ENCODE measurements around the gene ACSL5. TPM values are rescaled to one million over a fixed set of nuclear protein-coding genes. Genes with fewer than 3 reads are reported as not detected.
"Not testable (repeated sequence)": the region's sequence is repeated elsewhere in the genome, so short reads cannot be mapped to it uniquely, and the experiment has no call there.

The ACSL5 gene
- total and polyA plus RNA-seq, 11 donors: 4.0 to 23.8 (median 7.0) TPM

- H3K4me1 ChIP-seq: peaks cover 0 to 15% (median 5%) of the 10 kb centered on the region in 12 donors
- H3K27me3 ChIP-seq: no peaks in the 10 kb centered on the region
- ATAC-seq (no peak), DNase-seq (no peak)
- intact Hi-C loops (cut with DNase I): no loop called here
- 77 to 87% (median 82%) methylated on average over 4 of the region's 4 CpGs for WGBS, 4 donors
- TF ChIP-seq POLR2A (IDR thresholded peaks at IDR 0.05) (no peak), CTCF (IDR thresholded peaks at IDR 0.05) (no peak)
- no peaks in the 10 kb centered on the region for H3K36me3 ChIP-seq
- H3K4me3 ChIP-seq: no peak overlapping the region
- H3K27ac ChIP-seq: no peak overlapping the region
- H3K9me3 ChIP-seq: no peaks in the 10 kb centered on the region
Measured at GRCh38 chr10:112385201-112385600, 11.3 kb downstream of the ACSL5 start.

GRCh38 chr10:112388056-112388455 is 14.1 kb downstream of the ACSL5 start:
- Histone ChIP-seq H3K27ac (peak overlapping the region in 1 of 12 donors; percentile 80), H3K4me1 (peaks cover 0 to 22% (median 5%) of the 10 kb centered on the region in 12 donors)
- H3K4me3 ChIP-seq, ATAC-seq, H3K9me3 ChIP-seq, DNase-seq, H3K27me3 ChIP-seq, H3K36me3 ChIP-seq: not testable (repeated sequence)
- WGBS, 4 donors: 83 to 87% (median 85%) methylated on average over 7 of the region's 7 CpGs
- intact Hi-C loops (cut with DNase I): loop anchor here in 1 of 10 donors (2.0 kb wide), 1 partner anchor 27 kb away; no protein-coding TSS in a partner anchor

- no peak for DNase-seq
- no peaks in the 10 kb centered on the region for H3K36me3 ChIP-seq
- peaks cover 0 to 22% (median 2%) of the 10 kb centered on the region in 12 donors for H3K4me1 ChIP-seq
- intact Hi-C loops (cut with DNase I): loop anchor here in 1 of 10 donors (2.0 kb wide), 1 partner anchor 28 kb away; no protein-coding TSS in a partner anchor
- H3K27ac ChIP-seq: peak overlapping the region in 7 of 12 donors; percentile 13 to 83 (median 59)
- H3K4me3 ChIP-seq: no peak overlapping the region
- TF ChIP-seq CTCF (IDR thresholded peaks at IDR 0.05): no peak
- TF ChIP-seq POLR2A (IDR thresholded peaks at IDR 0.05): no peak
- H3K9me3 ChIP-seq: no peaks in the 10 kb centered on the region
- WGBS, 4 donors: 49 to 93% (median 74%) methylated on average over 2 of the region's 2 CpGs
- no peaks in the 10 kb centered on the region for H3K27me3 ChIP-seq
- no peak for ATAC-seq
Measured at GRCh38 chr10:112388548-112388947, 14.6 kb downstream of the ACSL5 start.

- Histone ChIP-seq H3K9me3 (no peaks in the 10 kb centered on the region), H3K36me3 (no peaks in the 10 kb centered on the region), H3K4me3 (no peak overlapping the region), H3K27me3 (no peaks in the 10 kb centered on the region), H3K27ac (peak overlapping the region in 10 of 12 donors; percentile 24 to 83 (median 68)), H3K4me1 (peaks cover 0 to 23% (median 0%) of the 10 kb centered on the region in 12 donors)
- ATAC-seq (peak in 3 of 4 donors; percentile 85 to 96 (median 93)), DNase-seq (peak in 3 of 5 donors; percentile 33 to 48 (median 44))
- WGBS, 4 donors: 31 to 51% (median 34%) methylated on average over 6 of the region's 6 CpGs
- TF ChIP-seq POLR2A (IDR thresholded peaks at IDR 0.05) (no peak), CTCF (IDR thresholded peaks at IDR 0.05) (no peak)
- intact Hi-C loops (cut with DNase I): loop anchor here in 1 of 10 donors (2.0 kb wide), 1 partner anchor 29 kb away; no protein-coding TSS in a partner anchor
Measured at GRCh38 chr10:112389271-112389822, 15.4 kb downstream of the ACSL5 start.
